GM23248 (cell line): ENCODE results near the gene SATB1.
"Not testable (repeated sequence)": the region's sequence is repeated elsewhere in the genome, so short reads cannot be mapped to it uniquely, and the experiment has no call there.

Experiments used
- EZH2 ChIP-seq: fragments of 200-600 bp; sonication (generic); IDR thresholded peaks from 2 replicates; pipeline ENCODE4 v1.6.1; 2018; ENCODE audit warnings: antibody characterized with exemption, mild to moderate bottlenecking; ENCODE audit not compliant: insufficient read depth, poor library complexity, severe bottlenecking
- EZH2phosphoT487 ChIP-seq: fragments of 200-600 bp; sonication (generic); IDR thresholded peaks from 2 replicates; pipeline ENCODE4 v1.6.1; 2018; ENCODE audit warnings: antibody characterized with exemption, moderate library complexity, mild to moderate bottlenecking, low read depth; ENCODE audit not compliant: insufficient read depth

GRCh38 chr3:18449618-18450017, 24.5 kb upstream of the SATB1 start:
- TF ChIP-seq EZH2, EZH2phosphoT487: not testable (repeated sequence)
